HepG2 (cell line): ENCODE results near the gene ZNF490. TPM values are rescaled to one million over a fixed set of nuclear protein-coding genes. Genes with fewer than 3 reads are reported as not detected.

Source experiments
- ATAC-seq: fragments of 200-7000 bp; cut with Tn5 transposase; 3 replicates; pipeline ENCODE4 v1.9.1; 2020; ENCODE audit warnings: mild to moderate bottlenecking, moderate library complexity
- BruUV-seq: library from RNA; stranded (reverse); fragments of 400-500 nt; replicated peaks from 2 replicates; lab custom pipeline; 2021; lab: Mats Ljungman, UMichigan
- CTCF ChIA-PET: fragments of 300-600 bp; formaldehyde crosslinking; extraction: SDS; loops from one replicate; lab custom pipeline; 2021; ENCODE audit warnings: low total read pairs, inconsistent platforms, low intra/inter-chr PET ratio; lab: Yijun Ruan, JAX
- POLR2A ChIA-PET: fragments of 350-600 bp; sonication (Branson Sonifier 250); formaldehyde crosslinking; loops from one replicate; lab custom pipeline; 2020; ENCODE audit warnings: antibody characterized with exemption, inconsistent platforms; lab: Yijun Ruan, JAX
- DNase-seq: peaks from one replicate; pipeline ENCODE4 v3.0.0-alpha.2; 2015; ENCODE audit warnings: low spot score
- FAIRE-seq: peaks from 3 replicates; lab custom pipeline; 2011; peaks lifted over from hg19 to GRCh38; lab: Jason Lieb, UNC
- H2AFZ ChIP-seq: one replicate; pipeline ENCODE4 v1.6.1; 2011; ENCODE audit warnings: low read length, inconsistent platforms
- H3K27ac ChIP-seq: fragments of 300-600 bp; 3 replicates; pipeline ENCODE4 v1.8.0; 2011; ENCODE audit warnings: mixed run types, mild to moderate bottlenecking, mixed read lengths, low read length, inconsistent platforms; ENCODE audit not compliant: insufficient read depth; ENCODE audit errors: extremely low read length
- H3K27me3 ChIP-seq, 2 experiments: fragments of 200-600 bp in 1 of 2; 2 replicates in 1 of 2; 3 replicates in 1 of 2; pipeline versions ENCODE4 v1.6.0 to v1.8.0; 2011; ENCODE audit warnings: low read length in 2 of 2, mild to moderate bottlenecking in 2 of 2, moderate library complexity in 2 of 2, inconsistent platforms in 1 of 2; ENCODE audit not compliant: insufficient read depth in 2 of 2, control insufficient read depth in 1 of 2
- H3K36me3 ChIP-seq, 2 experiments: fragments of 200-600 bp in 1 of 2; replicated peaks in 1 of 2; 2 replicates in 1 of 2; 3 replicates in 1 of 2; pipeline versions ENCODE4 v1.5.1 to v1.8.0; 2011; ENCODE audit warnings: low read length in 2 of 2, inconsistent platforms in 1 of 2; ENCODE audit not compliant: insufficient read depth in 2 of 2, control insufficient read depth in 1 of 2
- H3K4me1 ChIP-seq: 2 replicates; pipeline ENCODE4 v1.5.1; 2012; ENCODE audit warnings: low read length, inconsistent platforms; ENCODE audit not compliant: insufficient read depth
- H3K4me2 ChIP-seq: 2 replicates; pipeline ENCODE4 v1.6.0; 2011; ENCODE audit warnings: low read depth, low read length, inconsistent platforms
- H3K4me3 ChIP-seq, 3 experiments: fragments of 200-600 bp in 1 of 3; sonication (generic), shearing (Covaris generic) in 1 of 3; replicated peaks in 1 of 3; 2 replicates each; pipeline ENCODE4 v1.5.1; 2011 to 2016; ENCODE audit warnings: low read length in 3 of 3, inconsistent platforms in 2 of 3, low read depth in 2 of 3, mild to moderate bottlenecking in 2 of 3, control low read depth in 1 of 3, mixed read lengths in 1 of 3; ENCODE audit not compliant: insufficient read depth in 1 of 3
- H3K79me2 ChIP-seq: one replicate; pipeline ENCODE4 v1.6.1; 2011; ENCODE audit warnings: low read length, inconsistent platforms; ENCODE audit not compliant: insufficient read depth
- H3K9ac ChIP-seq: 2 replicates; pipeline ENCODE4 v1.6.0; 2011; ENCODE audit warnings: mild to moderate bottlenecking, low read depth, low read length, inconsistent platforms; ENCODE audit not compliant: insufficient read depth
- H3K9me3 ChIP-seq: 2 replicates; pipeline ENCODE4 v1.5.1; 2012; ENCODE audit warnings: mild to moderate bottlenecking, low read length
- H4K20me1 ChIP-seq: 2 replicates; pipeline ENCODE4 v1.6.0; 2011; ENCODE audit warnings: inconsistent platforms, mild to moderate bottlenecking, low read length, moderate library complexity; ENCODE audit not compliant: insufficient read depth
- KMT2B ChIP-seq: IDR thresholded peaks from 2 replicates; pipeline ENCODE4 v1.6.1; 2016; ENCODE audit warnings: missing genetic modification reagents, missing compliant biosample characterization
- NBN ChIP-seq: fragments of 450-650 bp; conservative IDR thresholded peaks from 2 replicates; pipeline ENCODE4 v1.6.1; 2017
- TCF12 ChIP-seq, 2 experiments: fragments of 450-650 bp in 1 of 2; sonication (generic) in 1 of 2; formaldehyde crosslinking in 1 of 2; IDR thresholded peaks; 2 replicates each; pipeline versions ENCODE4 v1.6.1 to v1.8.0; 2017 to 2022; ENCODE audit warnings: antibody characterized with exemption in 1 of 2, mild to moderate bottlenecking in 1 of 2, missing genetic modification reagents in 1 of 2, moderate library complexity in 1 of 2
- ZBTB33 ChIP-seq: sonication (generic); formaldehyde crosslinking; IDR thresholded peaks from 2 replicates; pipeline ENCODE4 v1.4.0; 2020; ENCODE audit warnings: missing genetic modification reagents
- ZNF12 ChIP-seq: sonication (generic); formaldehyde crosslinking; IDR thresholded peaks from 2 replicates; pipeline ENCODE4 v1.5.0; 2020; ENCODE audit warnings: missing genetic modification reagents
- ZNF556 ChIP-seq: sonication (generic); formaldehyde crosslinking; IDR thresholded peaks from 2 replicates; pipeline ENCODE4 v1.4.0; 2020; ENCODE audit warnings: mild to moderate bottlenecking, missing genetic modification reagents, borderline replicate concordance
- ZNF605 ChIP-seq: sonication (generic); formaldehyde crosslinking; IDR thresholded peaks from 2 replicates; pipeline ENCODE4 v1.8.0; 2022; ENCODE audit warnings: mild to moderate bottlenecking, missing genetic modification reagents
- ZNF646 ChIP-seq: sonication (generic); formaldehyde crosslinking; IDR thresholded peaks from 2 replicates; pipeline ENCODE4 v1.9.0; 2021; ENCODE audit warnings: mild to moderate bottlenecking, missing genetic modification reagents
- ZNF724P ChIP-seq: sonication (generic); formaldehyde crosslinking; IDR thresholded peaks from 2 replicates; pipeline ENCODE4 v1.8.0; 2022; ENCODE audit warnings: missing genetic modification reagents, borderline replicate concordance
- ZNF780A ChIP-seq: sonication (generic); formaldehyde crosslinking; IDR thresholded peaks from 2 replicates; pipeline ENCODE4 v1.8.0; 2022; ENCODE audit warnings: mild to moderate bottlenecking, missing genetic modification reagents, moderate library complexity
- WGBS: methylation state at CpG from one replicate; pipeline ENCODE4 v1.1.6; 2017; ENCODE audit warnings: low lambda C conversion rate; 5-methylcytosine and 5-hydroxymethylcytosine counted together
- in situ Hi-C: cut with HindIII; loops from 2 replicates; pipeline ENCODE4 v1.10.0; 2017; ENCODE audit warnings: low pct_unique_long_range_greater_than_20kb; ENCODE audit not compliant: extremely low pct_ligation_motif_present
- intact Hi-C: fragments of 100-400 bp; cut with micrococcal nuclease; formaldehyde crosslinking; loops from one replicate; pipeline ENCODE4 v1.10.0; 2022; ENCODE audit not compliant: unreplicated experiment
- polyA plus RNA-seq, 8 experiments: library from polyadenylated mRNA; depleted of rRNA in 3 of 8; stranded (reverse) in 7 of 8; unstranded in 1 of 8; fragments of >200 nt; fragmentation: Illumina TruSeq in 4 of 8; extraction: Trizol in 4 of 8; gene quantifications; 2 replicates each; pipeline versions ENCODE4 v1.2.1 to v1.2.3, GENCODE V29; 2011 to 2016; ENCODE audit warnings: low read depth in 4 of 8, missing spikeins in 1 of 8, mixed read lengths in 1 of 8; ENCODE audit not compliant: insufficient read depth in 1 of 8
- total RNA-seq, 5 experiments: library from RNA; depleted of rRNA; stranded (reverse); fragments of >200 nt; fragmentation: Illumina TruSeq; extraction: Trizol; gene quantifications; 2 replicates each; pipeline ENCODE4 v1.2.3, GENCODE V29; 2016; ENCODE audit warnings: low read depth in 1 of 5

ZNF490 gene
- total and polyA plus RNA-seq, 2 of the 13 experiments (the other 11 are each of a cell fraction or from before 2014, with no cell fraction given), result 1.3 to 2.9 TPM

GRCh38 chr19:12657966-12658365, 47.4 kb upstream of the ZNF490 start:
- BruUV-seq, result no TSS peak
- ATAC-seq (no peak), DNase-seq (no peak), FAIRE-seq (no peak)
- no peaks in the 10 kb centered on the region for H4K20me1 ChIP-seq
- CTCF ChIA-PET, result no interaction called here
- no peak overlapping the region for H3K27ac ChIP-seq
- no peaks in the 10 kb centered on the region for H3K4me1 ChIP-seq
- no peaks in the 10 kb centered on the region for H3K79me2 ChIP-seq
- in situ Hi-C loops, result no loop called here
- POLR2A ChIA-PET, result no interaction called here
- no peaks in the 10 kb centered on the region for H3K27me3 ChIP-seq
- H3K4me3 ChIP-seq, result no peak overlapping the region
- no peak overlapping the region for H3K4me2 ChIP-seq
- 97% methylated on average over 21 of the region's 22 CpGs for WGBS
- H3K9me3 ChIP-seq, result no peaks in the 10 kb centered on the region
- TF ChIP-seq ZNF724P (no peak), ZBTB33 (0 out of 2 replicates have a peak, but pooled peaks have one; percentile 10)
- TF ChIP-seq, all 625 proteins: peak for 1
- no peak overlapping the region for H3K9ac ChIP-seq
- no peak overlapping the region for H2AFZ ChIP-seq
- intact Hi-C loops, result no loop called here
- H3K36me3 ChIP-seq, result peaks cover 0 to 18% of the 10 kb centered on the region in 2 experiments; a peak in 4 of 5 replicates

GRCh38 chr19:12656899-12657571, 46.4 kb upstream of the ZNF490 start:
- no peaks in the 10 kb centered on the region for H3K27me3 ChIP-seq
- FAIRE-seq (no peak), ATAC-seq (no peak), DNase-seq (no peak)
- H2AFZ ChIP-seq, result no peak overlapping the region
- no peaks in the 10 kb centered on the region for H3K9me3 ChIP-seq
- no peaks in the 10 kb centered on the region for H3K79me2 ChIP-seq
- POLR2A ChIA-PET, result no interaction called here
- no peaks in the 10 kb centered on the region for H4K20me1 ChIP-seq
- H3K4me2 ChIP-seq, result no peak overlapping the region
- CTCF ChIA-PET, result no interaction called here
- no peak overlapping the region for H3K4me3 ChIP-seq
- H3K4me1 ChIP-seq, result no peaks in the 10 kb centered on the region
- in situ Hi-C loops (no loop called here), intact Hi-C loops (no loop called here)
- H3K36me3 ChIP-seq, result peaks cover 0 to 18% of the 10 kb centered on the region in 2 experiments; a peak in 4 of 5 replicates
- 97% methylated on average over 50 of the region's 50 CpGs for WGBS
- H3K27ac ChIP-seq, result no peak overlapping the region
- H3K9ac ChIP-seq, result no peak overlapping the region
- no TSS peak for BruUV-seq
- TF ChIP-seq ZNF556 (no peak), ZNF12 (CRISPR knock-in tag) (no peak), ZNF605 (CRISPR knock-in tag) (no peak), KMT2B (CRISPR knock-in tag) (no peak), NBN (no peak), ZNF780A (CRISPR knock-in tag) (no peak), ZNF646 (CRISPR knock-in tag) (no peak), TCF12 (IDR thresholded peaks at IDR 0.05) (no peak), TCF12 (CRISPR knock-in tag; IDR thresholded peaks at IDR 0.05) (no peak)
